SK-N-SH (cell line): Measurements from ENCODE around the gene CHAC1. TPM values are rescaled to one million over a fixed set of nuclear protein-coding genes. Genes with fewer than 3 reads are reported as not detected.

Source experiments
- CTCF ChIA-PET: fragments of 300-600, 350-600 bp; formaldehyde crosslinking; extraction: SDS; loops from one replicate; lab custom pipeline; 2021; lab: Yijun Ruan, JAX
- POLR2A ChIA-PET: fragments of 350-600 bp; sonication (Branson Sonifier 250); formaldehyde crosslinking; extraction: SDS; loops from one replicate; lab custom pipeline; 2020; ENCODE audit warnings: antibody characterized with exemption, inconsistent platforms; lab: Yijun Ruan, JAX
- DNase-seq: peaks from one replicate; pipeline ENCODE4 v3.0.0; 2012
- H2AFZ ChIP-seq: fragments of 200-600 bp; sonication (generic); 2 replicates; pipeline ENCODE4 v1.8.1; 2016; ENCODE audit warnings: antibody characterized with exemption, mild to moderate bottlenecking, low read depth
- H3F3A ChIP-seq: fragments of 200-600 bp; sonication (generic); replicated peaks from 2 replicates; pipeline ENCODE3; 2016; ENCODE audit warnings: antibody characterized with exemption, mild to moderate bottlenecking; ENCODE audit not compliant: insufficient read depth
- H3K27ac ChIP-seq, 2 experiments: fragments of 200-500 bp in 1 of 2; fragments of 200-600 bp in 1 of 2; sonication (Bioruptor generic) in 1 of 2; sonication (generic), shearing (Covaris generic) in 1 of 2; 2 replicates each; pipeline versions ENCODE4 v1.5.1 to v1.6.1; 2014 to 2016; ENCODE audit warnings: low read depth in 2 of 2, inconsistent platforms in 1 of 2, low read length in 1 of 2, mild to moderate bottlenecking in 1 of 2, mixed read lengths in 1 of 2
- H3K27me3 ChIP-seq: fragments of 200-600 bp; sonication (generic), shearing (Covaris generic); 2 replicates; pipeline ENCODE4 v1.6.1; 2016; ENCODE audit warnings: mixed run types; ENCODE audit not compliant: insufficient read depth
- H3K36me3 ChIP-seq, 2 experiments: fragments of 200-500 bp in 1 of 2; fragments of 200-600 bp in 1 of 2; sonication (Bioruptor generic) in 1 of 2; sonication (generic) in 1 of 2; replicated peaks in 1 of 2; 2 replicates each; pipeline versions ENCODE3 to v1.5.1; 2014 to 2016; ENCODE audit warnings: low read length in 1 of 2, mild to moderate bottlenecking in 1 of 2; ENCODE audit not compliant: insufficient read depth in 2 of 2, control insufficient read depth in 1 of 2
- H3K4me1 ChIP-seq, 2 experiments: fragments of 200-500 bp in 1 of 2; fragments of 200-600 bp in 1 of 2; sonication (Bioruptor generic) in 1 of 2; sonication (generic), shearing (Covaris generic) in 1 of 2; 2 replicates each; pipeline versions ENCODE4 v1.5.1 to v1.6.1; 2014 to 2016; ENCODE audit warnings: low read depth in 1 of 2, low read length in 1 of 2, mixed run types in 1 of 2; ENCODE audit not compliant: insufficient read depth in 2 of 2, control insufficient read depth in 1 of 2
- H3K4me2 ChIP-seq: fragments of 200-600 bp; sonication (generic), shearing (Covaris generic); 2 replicates; pipeline ENCODE4 v1.6.1; 2017; ENCODE audit warnings: mixed run types
- H3K4me3 ChIP-seq, 2 experiments: fragments of 200-500 bp in 1 of 2; fragments of 200-600 bp in 1 of 2; sonication (Bioruptor generic) in 1 of 2; sonication (generic), shearing (Covaris generic) in 1 of 2; 2 replicates each; pipeline versions ENCODE4 v1.5.1 to v1.8.1; 2014 to 2016; ENCODE audit warnings: low read depth in 2 of 2, inconsistent platforms in 1 of 2, low read length in 1 of 2, mild to moderate bottlenecking in 1 of 2, mixed read lengths in 1 of 2, moderate library complexity in 1 of 2
- H3K79me2 ChIP-seq: fragments of 200-600 bp; sonication (generic); 2 replicates; pipeline ENCODE4 v1.8.1; 2017; ENCODE audit warnings: mild to moderate bottlenecking; ENCODE audit not compliant: insufficient read depth
- H3K9ac ChIP-seq: fragments of 200-600 bp; sonication (generic); 2 replicates; pipeline ENCODE4 v1.6.1; 2017; ENCODE audit warnings: mixed run types
- H3K9me2 ChIP-seq: fragments of 200-600 bp; sonication (generic); 2 replicates; pipeline ENCODE4 v1.6.1; 2017; ENCODE audit warnings: mixed run types
- H3K9me3 ChIP-seq: fragments of 200-600 bp; sonication (generic); 2 replicates; pipeline ENCODE4 v1.6.1; 2017; ENCODE audit warnings: mixed run types, mild to moderate bottlenecking, moderate library complexity
- H4K20me1 ChIP-seq: fragments of 200-600 bp; sonication (generic); 2 replicates; pipeline ENCODE4 v1.6.1; 2017; ENCODE audit warnings: mild to moderate bottlenecking, mixed run types; ENCODE audit not compliant: insufficient read depth
- EZH2phosphoT487 ChIP-seq: fragments of 200-600 bp; sonication (generic); IDR thresholded peaks from 2 replicates; pipeline ENCODE4 v1.6.1; 2017; ENCODE audit warnings: low read depth, mixed run types, mild to moderate bottlenecking, antibody characterized with exemption, moderate library complexity, borderline replicate concordance
- FOXJ3 ChIP-seq: sonication (generic); formaldehyde crosslinking; IDR thresholded peaks from 2 replicates; pipeline ENCODE4 v1.5.1; 2020; ENCODE audit warnings: mild to moderate bottlenecking, missing genetic modification reagents
- GABPA ChIP-seq: IDR thresholded peaks from 2 replicates; pipeline ENCODE4 v1.4.0; 2012; ENCODE audit warnings: low read depth, mild to moderate bottlenecking
- MAX ChIP-seq: IDR thresholded peaks from 2 replicates; pipeline ENCODE4 v1.4.0; 2012; ENCODE audit warnings: low read depth
- RAD21 ChIP-seq: IDR thresholded peaks from 2 replicates; pipeline ENCODE4 v1.6.1; 2012; ENCODE audit warnings: mild to moderate bottlenecking, low read length
- RXRA ChIP-seq: IDR thresholded peaks from 2 replicates; pipeline ENCODE4 v1.4.0; 2012; ENCODE audit warnings: low read depth, mild to moderate bottlenecking, borderline replicate concordance
- SIN3A ChIP-seq: IDR thresholded peaks from 2 replicates; pipeline ENCODE4 v1.6.1; 2012; ENCODE audit warnings: low read depth, mild to moderate bottlenecking, low read length, moderate library complexity, borderline replicate concordance
- TAF1 ChIP-seq: IDR thresholded peaks from 2 replicates; pipeline ENCODE4 v1.6.1; 2012; ENCODE audit warnings: low read depth, mild to moderate bottlenecking, low read length, moderate library complexity, borderline replicate concordance
- TEAD4 ChIP-seq: IDR thresholded peaks from 2 replicates; pipeline ENCODE4 v1.4.0; 2012; ENCODE audit warnings: mild to moderate bottlenecking, borderline replicate concordance; ENCODE audit not compliant: insufficient read depth
- YY1 ChIP-seq: IDR thresholded peaks from 2 replicates; pipeline ENCODE4 v1.4.0; 2012; ENCODE audit warnings: low read depth, mild to moderate bottlenecking
- ZBTB33 ChIP-seq: IDR thresholded peaks from 2 replicates; pipeline ENCODE4 v1.4.0; 2012; ENCODE audit warnings: low read depth, borderline replicate concordance
- WGBS: methylation state at CpG from one replicate; pipeline ENCODE4 v1.1.6; 2017; ENCODE audit warnings: low lambda C conversion rate; 5-methylcytosine and 5-hydroxymethylcytosine counted together
- polyA plus RNA-seq, 3 experiments: library from polyadenylated mRNA; depleted of rRNA; stranded (reverse); fragments of >200 nt; gene quantifications; 2 replicates each; pipeline ENCODE4 v1.2.3, GENCODE V29; 2012
- TF ChIP-seq, protein P1 (sequence below): IDR thresholded peaks from 2 replicates; pipeline ENCODE4; 2012
- TF ChIP-seq, protein P2 (sequence below): IDR thresholded peaks from 2 replicates; pipeline ENCODE4 v1.6.1; 2012; ENCODE audit warnings: mild to moderate bottlenecking, low read depth, low read length, moderate library complexity
- TF ChIP-seq, protein P3 (sequence below): fragments of 200-600 bp; sonication (generic); IDR thresholded peaks from 2 replicates; pipeline ENCODE4 v1.6.1; 2017; ENCODE audit warnings: antibody characterized with exemption, mild to moderate bottlenecking, moderate library complexity

CHAC1 gene
- polyA plus RNA-seq, 1 of the 3 experiments (the other 2 are of a cell fraction): 9.3 TPM

- 73% methylated on average over 3 of the region's 20 CpGs for WGBS
- no peak for DNase-seq
- Histone ChIP-seq H3K27ac (no peak overlapping the region; a peak in 1 of 4 replicates), H3K9me3 (no peaks in the 10 kb centered on the region), H3K27me3 (no peaks in the 10 kb centered on the region), H3K4me1 (peaks cover 18 to 51% of the 10 kb centered on the region in 2 experiments; a peak in 3 of 4 replicates), H3K4me3 (no peak overlapping the region), H3K36me3 (no peaks in the 10 kb centered on the region), H3K9me2 (no peaks in the 10 kb centered on the region), H2AFZ (no peak overlapping the region), H3K79me2 (peaks cover 17% of the 10 kb centered on the region), H3K4me2 (peak overlapping the region; percentile 38; the same call in 1 of the 2 replicates), H3K9ac (no peak overlapping the region), H4K20me1 (peaks cover 21% of the 10 kb centered on the region), H3F3A (no peaks in the 10 kb centered on the region)
- ChIA-PET POLR2A (interaction anchor here (0.7 to 5.1 kb wide), 3 partner anchors 14 to 204 kb away, joined by 3 to 47 read pairs (median 4); no protein-coding TSS in a partner anchor), CTCF (interaction anchor here (1.2 to 7.2 kb wide), 6 partner anchors 9 to 67 kb away, joined by 3 to 66 read pairs (median 4); no protein-coding TSS in a partner anchor)
- TF ChIP-seq FOXJ3 (CRISPR knock-in tag): no peak
- TF ChIP-seq TAF1: no peak
- TF ChIP-seq TEAD4: no peak
- TF ChIP-seq RAD21: no peak
- TF ChIP-seq GABPA: no peak
- TF ChIP-seq RXRA: no peak
- TF ChIP-seq, protein P1, sequence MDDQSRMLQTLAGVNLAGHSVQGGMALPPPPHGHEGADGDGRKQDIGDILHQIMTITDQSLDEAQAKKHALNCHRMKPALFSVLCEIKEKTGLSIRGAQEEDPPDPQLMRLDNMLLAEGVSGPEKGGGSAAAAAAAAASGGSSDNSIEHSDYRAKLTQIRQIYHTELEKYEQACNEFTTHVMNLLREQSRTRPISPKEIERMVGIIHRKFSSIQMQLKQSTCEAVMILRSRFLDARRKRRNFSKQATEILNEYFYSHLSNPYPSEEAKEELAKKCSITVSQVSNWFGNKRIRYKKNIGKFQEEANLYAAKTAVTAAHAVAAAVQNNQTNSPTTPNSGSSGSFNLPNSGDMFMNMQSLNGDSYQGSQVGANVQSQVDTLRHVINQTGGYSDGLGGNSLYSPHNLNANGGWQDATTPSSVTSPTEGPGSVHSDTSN: no peak
- TF ChIP-seq YY1: no peak
- TF ChIP-seq, protein P2, sequence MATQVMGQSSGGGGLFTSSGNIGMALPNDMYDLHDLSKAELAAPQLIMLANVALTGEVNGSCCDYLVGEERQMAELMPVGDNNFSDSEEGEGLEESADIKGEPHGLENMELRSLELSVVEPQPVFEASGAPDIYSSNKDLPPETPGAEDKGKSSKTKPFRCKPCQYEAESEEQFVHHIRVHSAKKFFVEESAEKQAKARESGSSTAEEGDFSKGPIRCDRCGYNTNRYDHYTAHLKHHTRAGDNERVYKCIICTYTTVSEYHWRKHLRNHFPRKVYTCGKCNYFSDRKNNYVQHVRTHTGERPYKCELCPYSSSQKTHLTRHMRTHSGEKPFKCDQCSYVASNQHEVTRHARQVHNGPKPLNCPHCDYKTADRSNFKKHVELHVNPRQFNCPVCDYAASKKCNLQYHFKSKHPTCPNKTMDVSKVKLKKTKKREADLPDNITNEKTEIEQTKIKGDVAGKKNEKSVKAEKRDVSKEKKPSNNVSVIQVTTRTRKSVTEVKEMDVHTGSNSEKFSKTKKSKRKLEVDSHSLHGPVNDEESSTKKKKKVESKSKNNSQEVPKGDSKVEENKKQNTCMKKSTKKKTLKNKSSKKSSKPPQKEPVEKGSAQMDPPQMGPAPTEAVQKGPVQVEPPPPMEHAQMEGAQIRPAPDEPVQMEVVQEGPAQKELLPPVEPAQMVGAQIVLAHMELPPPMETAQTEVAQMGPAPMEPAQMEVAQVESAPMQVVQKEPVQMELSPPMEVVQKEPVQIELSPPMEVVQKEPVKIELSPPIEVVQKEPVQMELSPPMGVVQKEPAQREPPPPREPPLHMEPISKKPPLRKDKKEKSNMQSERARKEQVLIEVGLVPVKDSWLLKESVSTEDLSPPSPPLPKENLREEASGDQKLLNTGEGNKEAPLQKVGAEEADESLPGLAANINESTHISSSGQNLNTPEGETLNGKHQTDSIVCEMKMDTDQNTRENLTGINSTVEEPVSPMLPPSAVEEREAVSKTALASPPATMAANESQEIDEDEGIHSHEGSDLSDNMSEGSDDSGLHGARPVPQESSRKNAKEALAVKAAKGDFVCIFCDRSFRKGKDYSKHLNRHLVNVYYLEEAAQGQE: no peak
- no peak for TF ChIP-seq EZH2phosphoT487
- no peak for TF ChIP-seq MAX
- no peak for TF ChIP-seq SIN3A
- TF ChIP-seq, protein P3, sequence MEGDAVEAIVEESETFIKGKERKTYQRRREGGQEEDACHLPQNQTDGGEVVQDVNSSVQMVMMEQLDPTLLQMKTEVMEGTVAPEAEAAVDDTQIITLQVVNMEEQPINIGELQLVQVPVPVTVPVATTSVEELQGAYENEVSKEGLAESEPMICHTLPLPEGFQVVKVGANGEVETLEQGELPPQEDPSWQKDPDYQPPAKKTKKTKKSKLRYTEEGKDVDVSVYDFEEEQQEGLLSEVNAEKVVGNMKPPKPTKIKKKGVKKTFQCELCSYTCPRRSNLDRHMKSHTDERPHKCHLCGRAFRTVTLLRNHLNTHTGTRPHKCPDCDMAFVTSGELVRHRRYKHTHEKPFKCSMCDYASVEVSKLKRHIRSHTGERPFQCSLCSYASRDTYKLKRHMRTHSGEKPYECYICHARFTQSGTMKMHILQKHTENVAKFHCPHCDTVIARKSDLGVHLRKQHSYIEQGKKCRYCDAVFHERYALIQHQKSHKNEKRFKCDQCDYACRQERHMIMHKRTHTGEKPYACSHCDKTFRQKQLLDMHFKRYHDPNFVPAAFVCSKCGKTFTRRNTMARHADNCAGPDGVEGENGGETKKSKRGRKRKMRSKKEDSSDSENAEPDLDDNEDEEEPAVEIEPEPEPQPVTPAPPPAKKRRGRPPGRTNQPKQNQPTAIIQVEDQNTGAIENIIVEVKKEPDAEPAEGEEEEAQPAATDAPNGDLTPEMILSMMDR: no peak
- TF ChIP-seq ZBTB33: no peak
Observed at GRCh38 chr15:40955141-40955903, 2.1 kb downstream of the CHAC1 start.
